Spleen (tissue), 7 donors: Measurements from ENCODE around the gene TDRD6.

Source experiments
- CTCF ChIP-seq, 11 experiments: fragments of 200-600 bp in 7 of 11; fragments of 450-650 bp in 4 of 11; sonication (generic) in 4 of 11; IDR thresholded peaks in 8 of 11; conservative IDR thresholded peaks in 3 of 11; 1 replicate in 7 of 11; 2 replicates in 4 of 11; pipeline versions ENCODE4 v1.4.0 to v1.8.0; 2016 to 2021; ENCODE audit warnings: antibody characterized with exemption in 11 of 11, inconsistent platforms in 4 of 11, mild to moderate bottlenecking in 1 of 11
- POLR2AphosphoS5 ChIP-seq, 3 donors: sonication (generic); formaldehyde crosslinking; IDR thresholded peaks; one replicate each; pipeline ENCODE4 v1.5.1; 2017; ENCODE audit warnings: antibody characterized with exemption in 3 of 3
- donor health status: DM: no; HTN: no; CAD: no; lungs with moderate emphysema.
- donor health status: DM: no; HTN: no; CAD: no.
- donor health status: DM: no; HTN: no; CAD: no.

- TF ChIP-seq POLR2AphosphoS5 (IDR thresholded peaks at IDR 0.05) (no peak), CTCF (IDR thresholded peaks at IDR 0.05 in 8 of 11, conservative IDR thresholded peaks at IDR 0.05 in 3 of 11) (no peak)
Measured at GRCh38 chr6:46676604-46677313, 10.9 kb upstream of the TDRD6 start.
